CD14-positive monocyte (primary cell): ENCODE results near the gene ZNF385A. TPM values are rescaled to one million over a fixed set of nuclear protein-coding genes. Genes with fewer than 3 reads are reported as not detected.

ENCODE experiments used
- DNase-seq, 3 donors: peaks; one replicate each; pipeline ENCODE4 v3.0.0-alpha.2; 2011 to 2022
- H2AFZ ChIP-seq: 2 replicates; pipeline ENCODE4 v1.6.0; 2012; ENCODE audit warnings: mild to moderate bottlenecking, low read depth, low read length, inconsistent platforms; ENCODE audit not compliant: insufficient read depth, poor library complexity, severe bottlenecking
- H3K27ac ChIP-seq, 2 donors: 1 replicate in 1 of 2; 2 replicates in 1 of 2; pipeline ENCODE4 v1.5.1; 2012 to 2013; ENCODE audit warnings: low read length in 2 of 2, control low read depth in 1 of 2, inconsistent platforms in 1 of 2, low read depth in 1 of 2, mild to moderate bottlenecking in 1 of 2
- H3K27me3 ChIP-seq, 2 donors: one replicate each; pipeline versions ENCODE4 v1.6.0 to v1.6.1; 2011 to 2013; ENCODE audit warnings: low read length in 2 of 2; ENCODE audit not compliant: control insufficient read depth in 2 of 2, insufficient read depth in 2 of 2
- H3K36me3 ChIP-seq, 2 donors: replicated peaks in 1 of 2; 1 replicate in 1 of 2; 2 replicates in 1 of 2; pipeline versions ENCODE4 v1.5.1 to v1.6.1; 2012 to 2013; ENCODE audit warnings: low read length in 2 of 2, control low read depth in 1 of 2, inconsistent platforms in 1 of 2, mild to moderate bottlenecking in 1 of 2; ENCODE audit not compliant: insufficient read depth in 2 of 2, control insufficient read depth in 1 of 2
- H3K4me1 ChIP-seq, 2 donors: 1 replicate in 1 of 2; 2 replicates in 1 of 2; pipeline versions ENCODE4 v1.5.1 to v1.6.1; 2012 to 2013; ENCODE audit warnings: low read length in 2 of 2, control low read depth in 1 of 2, inconsistent platforms in 1 of 2, mild to moderate bottlenecking in 1 of 2, moderate library complexity in 1 of 2; ENCODE audit not compliant: insufficient read depth in 2 of 2, control insufficient read depth in 1 of 2
- H3K4me2 ChIP-seq: replicated peaks from 2 replicates; pipeline ENCODE3; 2012; ENCODE audit warnings: low read length, moderate library complexity, mild to moderate bottlenecking; ENCODE audit not compliant: poor library complexity, severe bottlenecking; ENCODE audit errors: extremely low read depth
- H3K4me3 ChIP-seq, 3 experiments: fragments of 200-600 bp in 1 of 3; sonication (generic) in 1 of 3; replicated peaks in 1 of 3; 1 replicate in 2 of 3; 2 replicates in 1 of 3; pipeline ENCODE4 v1.5.1; 2011 to 2013; ENCODE audit warnings: low read length in 3 of 3, mild to moderate bottlenecking in 3 of 3, control low read depth in 2 of 3, low read depth in 2 of 3, inconsistent platforms in 1 of 3, moderate library complexity in 1 of 3
- H3K79me2 ChIP-seq: 2 replicates; pipeline ENCODE4 v1.6.0; 2012; ENCODE audit warnings: mild to moderate bottlenecking, control low read depth, inconsistent platforms, low read length, moderate library complexity; ENCODE audit not compliant: insufficient read depth
- H3K9ac ChIP-seq: 2 replicates; pipeline ENCODE4 v1.6.0; 2017; ENCODE audit warnings: low read length, mild to moderate bottlenecking; ENCODE audit not compliant: insufficient read depth, poor library complexity, severe bottlenecking
- H3K9me3 ChIP-seq, 2 donors: replicated peaks in 1 of 2; 1 replicate in 1 of 2; 2 replicates in 1 of 2; pipeline versions ENCODE4 v1.5.1 to v1.6.1; 2012 to 2013; ENCODE audit warnings: low read length in 2 of 2, control low read depth in 1 of 2; ENCODE audit not compliant: control insufficient read depth in 1 of 2, insufficient read depth in 1 of 2
- H4K20me1 ChIP-seq: 2 replicates; pipeline ENCODE4 v1.6.0; 2012; ENCODE audit warnings: mild to moderate bottlenecking, low read length, control low read depth, moderate library complexity; ENCODE audit not compliant: insufficient read depth
- H3K27ac Mint-ChIP-seq, 7 donors: one replicate each; pipeline ENCODE4 v1.8.0; 2020; ENCODE audit warnings: mild to moderate bottlenecking in 7 of 7, mixed read lengths in 7 of 7, moderate library complexity in 6 of 7, inconsistent platforms in 2 of 7
- H3K27me3 Mint-ChIP-seq, 3 donors: one replicate each; pipeline ENCODE4 v1.8.0; 2021 to 2022; ENCODE audit warnings: low read depth in 3 of 3, mild to moderate bottlenecking in 3 of 3, mixed read lengths in 3 of 3, moderate library complexity in 3 of 3, inconsistent platforms in 1 of 3
- H3K36me3 Mint-ChIP-seq, 2 donors: one replicate each; pipeline ENCODE4 v1.8.0; 2020; ENCODE audit warnings: mixed read lengths in 2 of 2, inconsistent platforms in 1 of 2, mild to moderate bottlenecking in 1 of 2
- H3K4me1 Mint-ChIP-seq: one replicate; pipeline ENCODE4 v1.8.0; 2020; ENCODE audit warnings: mild to moderate bottlenecking, mixed read lengths
- H3K4me3 Mint-ChIP-seq, 2 donors: one replicate each; pipeline ENCODE4 v1.8.0; 2020; ENCODE audit warnings: mild to moderate bottlenecking in 2 of 2, mixed read lengths in 2 of 2, moderate library complexity in 1 of 2
- H3K9me3 Mint-ChIP-seq, 7 donors: one replicate each; pipeline ENCODE4 v1.8.0; 2020 to 2022; ENCODE audit warnings: mixed read lengths in 7 of 7, mild to moderate bottlenecking in 6 of 7, moderate library complexity in 6 of 7, inconsistent platforms in 2 of 7
- WGBS: methylation state at CpG from one replicate; pipeline ENCODE4 v1.1.5; 2013; ENCODE audit warnings: missing lambda C conversion rate; ENCODE audit not compliant: insufficient coverage; 5-methylcytosine and 5-hydroxymethylcytosine counted together
- intact Hi-C, 2 donors: fragments of 100-400 bp; cut with micrococcal nuclease; formaldehyde crosslinking; loops; one replicate each; pipeline versions ENCODE4 v1.15.0 to v1.15.1; 2023
- polyA plus RNA-seq, 3 donors: library from polyadenylated mRNA; depleted of rRNA in 1 of 3; unstranded in 2 of 3; stranded (reverse) in 1 of 3; fragments of 300-500 nt in 2 of 3; fragments of >200 nt in 1 of 3; fragmentation: Illumina TruSeq in 2 of 3; gene quantifications; 1 replicate in 2 of 3; 2 replicates in 1 of 3; pipeline ENCODE4 v1.2.3, GENCODE V29; 2012 to 2021
- TF ChIP-seq, protein P1 (sequence below): fragments of 200-600 bp; IDR thresholded peaks from one replicate; pipeline ENCODE4 v1.8.0; 2022; ENCODE audit warnings: antibody characterized with exemption, mild to moderate bottlenecking

ZNF385A gene
- polyA plus RNA-seq, 3 donors, result 53.9 to 97.6 (median 78.3) TPM

DNA sequence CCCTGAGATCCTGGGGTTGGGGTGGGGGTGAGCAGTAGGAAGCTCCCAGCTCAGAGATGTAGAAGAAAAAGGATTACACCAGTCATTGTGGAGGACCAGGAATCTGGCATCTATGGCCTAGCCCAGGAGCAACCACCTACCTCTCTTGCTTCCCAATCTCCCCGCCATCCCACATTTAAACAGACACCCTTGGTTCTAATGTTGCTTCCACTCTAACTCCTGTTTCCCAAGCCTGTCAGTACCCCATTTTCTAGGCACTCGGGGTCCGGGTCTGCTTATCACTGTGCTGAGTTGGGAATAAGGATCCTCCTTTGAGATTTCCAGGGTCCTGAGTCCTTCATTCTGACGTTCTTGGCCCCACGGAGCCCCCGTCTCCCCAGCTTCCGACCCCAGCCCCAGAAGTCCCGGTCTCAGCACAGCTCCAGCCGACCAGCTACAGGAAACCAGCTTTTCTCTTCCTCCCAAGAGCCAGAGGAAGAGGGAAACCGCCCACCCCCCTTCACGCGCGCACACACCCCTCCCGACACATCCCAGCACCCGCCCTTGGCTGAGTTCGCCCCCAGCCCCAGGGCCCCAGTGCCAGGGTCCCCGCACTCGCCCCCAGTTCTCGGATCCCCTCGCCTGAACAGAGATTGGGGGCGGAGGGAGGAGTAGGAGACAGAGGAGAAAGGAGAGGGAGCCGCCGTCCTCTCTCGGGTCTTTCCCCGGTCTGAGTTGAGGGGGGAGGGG, 33.3 kb upstream of the ZNF385A start:
- H3K27ac Mint-ChIP-seq, result peak overlapping the region; percentile 88 to 99 (median 99)
- Histone ChIP-seq H3K9ac (peak overlapping the region; percentile 97), H3K4me2 (peak overlapping the region; percentile 97), H3K4me3 (peak overlapping the region; percentile 80 to 98 (median 95)), H4K20me1 (peaks cover 36% of the 10 kb centered on the region), H3K79me2 (peaks cover 66% of the 10 kb centered on the region), H3K27ac (peak overlapping the region; percentile 72 to 99), H3K4me1 (peaks cover 59 to 77% of the 10 kb centered on the region in 2 donors), H3K36me3 (no peaks in the 10 kb centered on the region), H3K9me3 (no peaks in the 10 kb centered on the region), H2AFZ (peak overlapping the region; percentile 36), H3K27me3 (no peaks in the 10 kb centered on the region)
- H3K27me3 Mint-ChIP-seq, result peaks cover 2 to 5% (median 2%) of the 10 kb centered on the region in 3 donors
- peak overlapping the region; percentile 100 for H3K4me3 Mint-ChIP-seq
- intact Hi-C loops, result no loop called here
- WGBS, result 0% methylated on average over 5 of the region's 25 CpGs
- TF ChIP-seq, protein P1, sequence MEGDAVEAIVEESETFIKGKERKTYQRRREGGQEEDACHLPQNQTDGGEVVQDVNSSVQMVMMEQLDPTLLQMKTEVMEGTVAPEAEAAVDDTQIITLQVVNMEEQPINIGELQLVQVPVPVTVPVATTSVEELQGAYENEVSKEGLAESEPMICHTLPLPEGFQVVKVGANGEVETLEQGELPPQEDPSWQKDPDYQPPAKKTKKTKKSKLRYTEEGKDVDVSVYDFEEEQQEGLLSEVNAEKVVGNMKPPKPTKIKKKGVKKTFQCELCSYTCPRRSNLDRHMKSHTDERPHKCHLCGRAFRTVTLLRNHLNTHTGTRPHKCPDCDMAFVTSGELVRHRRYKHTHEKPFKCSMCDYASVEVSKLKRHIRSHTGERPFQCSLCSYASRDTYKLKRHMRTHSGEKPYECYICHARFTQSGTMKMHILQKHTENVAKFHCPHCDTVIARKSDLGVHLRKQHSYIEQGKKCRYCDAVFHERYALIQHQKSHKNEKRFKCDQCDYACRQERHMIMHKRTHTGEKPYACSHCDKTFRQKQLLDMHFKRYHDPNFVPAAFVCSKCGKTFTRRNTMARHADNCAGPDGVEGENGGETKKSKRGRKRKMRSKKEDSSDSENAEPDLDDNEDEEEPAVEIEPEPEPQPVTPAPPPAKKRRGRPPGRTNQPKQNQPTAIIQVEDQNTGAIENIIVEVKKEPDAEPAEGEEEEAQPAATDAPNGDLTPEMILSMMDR, result no peak
- peaks cover 0 to 3% (median 0%) of the 10 kb centered on the region in 7 donors for H3K9me3 Mint-ChIP-seq
- DNase-seq, result peak in 1 of 3 donors; percentile 34
- peaks cover 12 to 14% of the 10 kb centered on the region in 2 donors for H3K36me3 Mint-ChIP-seq
- peaks cover 76% of the 10 kb centered on the region for H3K4me1 Mint-ChIP-seq

DNA sequence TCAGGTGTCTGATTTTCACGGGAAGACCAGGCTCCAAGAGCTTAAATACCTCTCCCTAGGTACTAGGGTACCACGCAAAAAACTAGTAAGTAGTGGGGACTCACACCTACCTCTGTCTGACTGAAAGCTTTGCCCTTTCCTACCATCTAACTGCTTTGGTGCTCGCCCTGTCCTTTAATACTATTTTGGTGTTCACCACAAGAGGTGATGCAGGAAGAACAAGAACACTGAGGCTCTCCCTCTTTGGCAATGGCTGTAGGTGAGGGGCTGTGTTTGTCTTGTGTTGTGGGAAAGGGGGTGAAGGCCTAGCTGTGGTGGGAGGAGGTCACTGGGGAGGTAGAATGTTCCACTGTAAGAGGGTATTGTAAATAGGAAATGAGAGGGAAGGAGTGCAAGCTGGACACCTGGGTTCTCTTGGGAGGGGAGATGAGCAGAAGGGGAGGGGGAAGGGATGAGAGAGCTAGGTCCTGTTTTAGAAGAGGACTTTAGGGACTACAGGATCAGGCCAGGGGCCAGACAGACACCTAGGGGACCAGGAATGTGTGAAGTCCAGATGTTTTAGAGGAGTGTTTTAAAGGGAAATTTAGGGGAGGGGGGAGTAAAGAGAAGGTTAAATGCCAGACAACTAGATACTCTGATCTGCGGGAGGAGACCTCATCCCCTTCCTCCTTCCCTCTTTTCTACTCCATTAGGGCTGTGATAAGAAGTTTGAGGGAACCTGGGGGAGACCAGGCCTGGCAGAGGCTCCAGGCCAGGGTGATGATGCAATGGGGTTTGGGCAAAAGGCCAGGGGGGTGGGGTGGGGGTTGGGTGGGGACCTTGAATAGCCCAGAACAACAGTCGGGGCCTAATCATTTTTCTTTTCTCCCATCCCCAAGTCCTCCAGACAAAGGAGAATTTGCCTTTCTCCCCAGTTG, 32.4 kb upstream of the ZNF385A start:
- peak in 2 of 3 donors; percentile 52 to 58 for DNase-seq
- Mint-ChIP-seq H3K27me3 (peaks cover 0 to 4% (median 4%) of the 10 kb centered on the region in 3 donors), H3K36me3 (peaks cover 14 to 19% of the 10 kb centered on the region in 2 donors), H3K4me1 (peaks cover 76% of the 10 kb centered on the region), H3K27ac (peak overlapping the region; percentile 88 to 99 (median 99)), H3K4me3 (peak overlapping the region; percentile 100), H3K9me3 (peaks cover 0 to 3% (median 0%) of the 10 kb centered on the region in 7 donors)
- Histone ChIP-seq H3K9ac (peak overlapping the region; percentile 97), H3K27me3 (no peaks in the 10 kb centered on the region), H3K4me3 (peak overlapping the region; percentile 80 to 98 (median 95)), H2AFZ (no peak overlapping the region), H3K4me2 (peak overlapping the region; percentile 97), H3K27ac (peak overlapping the region; percentile 72 to 99), H3K36me3 (no peaks in the 10 kb centered on the region), H3K79me2 (peaks cover 75% of the 10 kb centered on the region), H4K20me1 (peaks cover 36% of the 10 kb centered on the region), H3K4me1 (peaks cover 68 to 81% of the 10 kb centered on the region in 2 donors), H3K9me3 (no peaks in the 10 kb centered on the region)
- TF ChIP-seq, protein P1, result no peak
- WGBS, result no CpG with 5 or more reads among the region's 5 CpGs
- intact Hi-C loops, result no loop called here
